Mesodermal cell (in vitro differentiated cells): Measurements from ENCODE around the gene TANC1.

Experiments
- H3K27ac ChIP-seq: 2 replicates; pipeline ENCODE4 v1.7.0; 2013; ENCODE audit warnings: mild to moderate bottlenecking, low read depth, low read length, moderate library complexity; ENCODE audit not compliant: severe bottlenecking
- H3K36me3 ChIP-seq: 2 replicates; pipeline ENCODE4 v1.7.1; 2013; ENCODE audit warnings: mild to moderate bottlenecking, low read length, moderate library complexity; ENCODE audit not compliant: control insufficient read depth, insufficient read depth
- H3K4me1 ChIP-seq: one replicate; pipeline ENCODE4 v1.7.1; 2013; ENCODE audit warnings: mild to moderate bottlenecking, low read length; ENCODE audit not compliant: insufficient read depth, control insufficient read depth, poor library complexity, severe bottlenecking
- H3K4me3 ChIP-seq: 2 replicates; pipeline ENCODE4 v1.7.0; 2013; ENCODE audit warnings: low read length, control low read depth, mild to moderate bottlenecking; ENCODE audit not compliant: insufficient read depth, poor library complexity, severe bottlenecking; ENCODE audit errors: extremely low read depth
- H3K9me3 ChIP-seq: 2 replicates; pipeline ENCODE4 v1.7.1; 2013; ENCODE audit warnings: mild to moderate bottlenecking, low read length, moderate library complexity; ENCODE audit not compliant: control insufficient read depth
- WGBS, 2 experiments: methylation state at CpG; one replicate each; pipeline ENCODE4 v1.1.5; 2013; ENCODE audit warnings: missing lambda C conversion rate in 2 of 2; ENCODE audit not compliant: insufficient coverage in 2 of 2; 5-methylcytosine and 5-hydroxymethylcytosine counted together

TANC1 gene

GRCh38 chr2:158934170-158934569, 34.3 kb upstream of the TANC1 start:
- WGBS, 2 experiments = no CpG with 5 or more reads among the region's 2 CpGs
- no peak overlapping the region for H3K27ac ChIP-seq
- H3K4me1 ChIP-seq = peaks cover 16% of the 10 kb centered on the region
- peaks cover 8% of the 10 kb centered on the region for H3K9me3 ChIP-seq
- no peaks in the 10 kb centered on the region for H3K36me3 ChIP-seq
- H3K4me3 ChIP-seq = no peak overlapping the region

- H3K36me3 ChIP-seq = no peaks in the 10 kb centered on the region
- peaks cover 8% of the 10 kb centered on the region for H3K9me3 ChIP-seq
- no peak overlapping the region for H3K4me3 ChIP-seq
- peaks cover 16% of the 10 kb centered on the region for H3K4me1 ChIP-seq
- H3K27ac ChIP-seq = no peak overlapping the region
- 93 to 97% methylated on average over 3 of the region's 3 CpGs for WGBS, 2 experiments
Observed at GRCh38 chr2:158935617-158936016, 32.8 kb upstream of the TANC1 start.

- Histone ChIP-seq H3K4me3 (no peak overlapping the region), H3K36me3 (no peaks in the 10 kb centered on the region), H3K4me1 (peaks cover 14% of the 10 kb centered on the region), H3K27ac (peak overlapping the region; percentile 36), H3K9me3 (peaks cover 8% of the 10 kb centered on the region)
- 80% methylated on average over 1 of the region's 2 CpGs; no CpG with 5 or more reads in 1 of the 2 experiments for WGBS, 2 experiments
Observed at GRCh38 chr2:158936978-158937377, 31.5 kb upstream of the TANC1 start.

GRCh38 chr2:158940356-158940755, 28.1 kb upstream of the TANC1 start:
- Histone ChIP-seq H3K27ac (no peak overlapping the region), H3K4me3 (no peak overlapping the region), H3K36me3 (no peaks in the 10 kb centered on the region), H3K9me3 (peaks cover 10% of the 10 kb centered on the region), H3K4me1 (peaks cover 11% of the 10 kb centered on the region)
- whole genome bisulfite sequencing, 2 experiments = 73% methylated on average over 2 of the region's 2 CpGs; no CpG with 5 or more reads in 1 of the 2 experiments

GRCh38 chr2:158943973-158944372, 24.5 kb upstream of the TANC1 start:
- Histone ChIP-seq H3K4me1 (peaks cover 6% of the 10 kb centered on the region), H3K27ac (no peak overlapping the region), H3K9me3 (peaks cover 2% of the 10 kb centered on the region), H3K36me3 (no peaks in the 10 kb centered on the region), H3K4me3 (no peak overlapping the region)
- 86 to 96% methylated on average over 2 to 4 of the region's 4 CpGs for WGBS, 2 experiments

- 80 to 94% methylated on average over 2 to 3 of the region's 6 CpGs for WGBS, 2 experiments
- Histone ChIP-seq H3K4me1 (peaks cover 15% of the 10 kb centered on the region), H3K36me3 (no peaks in the 10 kb centered on the region), H3K9me3 (peaks cover under 1% of the 10 kb centered on the region), H3K27ac (no peak overlapping the region), H3K4me3 (no peak overlapping the region)
Observed at GRCh38 chr2:158948964-158949699, 19.3 kb upstream of the TANC1 start.

- H3K9me3 ChIP-seq = peaks cover 4% of the 10 kb centered on the region
- peak overlapping the region; percentile 23 for H3K27ac ChIP-seq
- peaks cover 16% of the 10 kb centered on the region for H3K4me1 ChIP-seq
- H3K36me3 ChIP-seq = no peaks in the 10 kb centered on the region
- H3K4me3 ChIP-seq = no peak overlapping the region
- WGBS, 2 experiments = 100% methylated on average over 1 of the region's 4 CpGs; no CpG with 5 or more reads in 1 of the 2 experiments
Observed at GRCh38 chr2:158953454-158953853, 15.0 kb upstream of the TANC1 start.

GRCh38 chr2:158953926-158954763, 14.3 kb upstream of the TANC1 start:
- H3K4me3 ChIP-seq = no peak overlapping the region
- H3K4me1 ChIP-seq = peaks cover 14% of the 10 kb centered on the region
- no peaks in the 10 kb centered on the region for H3K36me3 ChIP-seq
- H3K27ac ChIP-seq = peak overlapping the region; percentile 29
- H3K9me3 ChIP-seq = peaks cover 4% of the 10 kb centered on the region
- WGBS, 2 experiments = 60 to 100% methylated on average over 2 of the region's 5 CpGs

- WGBS, 2 experiments = 83% methylated on average over 2 of the region's 2 CpGs; no CpG with 5 or more reads in 1 of the 2 experiments
- Histone ChIP-seq H3K36me3 (no peaks in the 10 kb centered on the region), H3K27ac (no peak overlapping the region), H3K4me1 (peaks cover 9% of the 10 kb centered on the region), H3K4me3 (no peak overlapping the region), H3K9me3 (peaks cover 4% of the 10 kb centered on the region)
Observed at GRCh38 chr2:158955842-158956365, 12.5 kb upstream of the TANC1 start.

GRCh38 chr2:158958365-158958764, 10.1 kb upstream of the TANC1 start:
- H3K36me3 ChIP-seq = no peaks in the 10 kb centered on the region
- 86 to 89% methylated on average over 1 of the region's 1 CpG for WGBS, 2 experiments
- H3K9me3 ChIP-seq = peaks cover 4% of the 10 kb centered on the region
- H3K27ac ChIP-seq = no peak overlapping the region
- peaks cover 11% of the 10 kb centered on the region for H3K4me1 ChIP-seq
- H3K4me3 ChIP-seq = no peak overlapping the region
